Hepatic stellate cell (primary cell): ENCODE results near the gene UBN2.
A peak's percentile ranks its signal among the peaks of the same experiment; 100 is the strongest.
"Not testable (repeated sequence)": the region's sequence is repeated elsewhere in the genome, so short reads cannot be mapped to it uniquely, and the experiment has no call there.

Experiments used
- DNase-seq: peaks from one replicate; pipeline ENCODE4 v3.0.0; 2011; ENCODE audit warnings: low spot score

The UBN2 gene

DNA sequence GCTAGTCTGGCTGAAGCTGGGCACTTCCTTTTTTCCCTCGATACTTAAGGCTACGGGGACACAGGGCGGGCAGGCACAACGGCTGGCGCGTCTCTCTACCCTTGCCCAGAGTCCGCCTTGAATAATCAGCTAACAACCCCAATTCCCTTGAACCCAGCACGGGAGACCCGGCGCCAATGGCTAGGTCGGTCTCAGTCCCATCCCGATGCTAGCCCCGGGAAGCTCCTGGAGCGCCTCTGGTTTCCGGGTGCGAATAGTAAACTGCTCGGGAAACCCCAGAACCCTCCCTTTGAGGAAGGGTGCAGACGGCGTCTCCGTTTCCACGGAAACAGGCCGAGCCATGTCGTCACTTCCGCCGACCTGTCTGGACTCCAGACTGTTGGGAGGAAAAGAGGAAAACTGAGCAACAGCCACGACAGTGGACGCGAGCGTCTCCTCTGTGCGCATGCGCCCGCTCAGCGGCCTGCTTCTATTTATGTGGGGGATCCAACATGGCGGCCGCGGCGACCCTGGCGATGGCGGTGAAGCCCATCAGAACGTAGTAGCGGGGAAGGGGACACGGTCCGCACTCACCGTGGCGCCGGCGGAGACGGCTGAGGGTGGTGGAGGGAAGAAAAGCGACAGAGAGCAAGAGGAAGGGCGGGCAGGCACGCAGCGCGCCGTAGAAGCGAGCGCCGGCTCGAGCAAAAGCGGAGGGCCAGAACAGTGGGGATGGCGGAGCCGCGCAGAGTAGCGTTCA lies at the start of gene UBN2:
TSS of gene UBN2 (plus strand) at position 464 of the 739 bp plus-strand sequence. CDS start at position 712, 248 bp downstream.
- peak; percentile 97 for DNase-seq

DNA sequence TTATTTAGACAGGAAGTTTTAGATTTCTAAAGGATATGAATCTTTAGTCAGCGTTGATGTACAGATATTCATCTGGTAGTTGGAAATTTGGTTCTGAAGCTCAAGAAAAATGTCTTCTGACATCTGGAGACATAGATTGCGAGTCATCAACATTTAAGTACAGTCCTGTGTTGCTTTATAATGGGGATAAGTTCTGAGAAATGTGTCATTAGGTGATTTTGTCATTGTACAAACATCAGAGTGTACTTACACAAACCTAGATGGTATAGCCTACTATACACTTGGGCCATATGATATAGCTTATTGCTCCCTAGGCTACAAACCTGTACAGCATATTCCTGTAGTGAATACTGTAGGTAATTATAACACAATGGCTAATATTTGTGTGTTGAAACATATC lies 49.6 kb upstream of the UBN2 start:
- DNase-seq = no peak

DNA sequence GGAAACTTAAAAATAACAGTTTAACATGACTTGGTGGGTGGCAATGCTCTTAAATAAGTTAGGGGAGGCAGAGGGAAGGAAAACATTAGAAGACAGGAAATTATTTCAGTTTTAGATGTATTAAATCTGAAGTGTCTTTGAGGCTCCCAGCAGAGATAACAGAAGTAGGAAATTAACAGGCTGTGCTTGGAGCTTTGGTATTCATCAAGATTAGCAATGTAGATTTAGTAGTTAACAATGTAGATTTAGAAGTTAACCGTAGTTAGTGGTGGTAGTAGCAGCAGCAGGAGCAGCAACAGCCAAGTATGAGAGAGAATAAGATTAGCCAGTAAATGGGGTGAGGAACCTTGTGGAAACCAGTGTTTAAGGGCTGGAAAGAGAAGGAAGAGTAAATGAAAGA lies 48.7 kb upstream of the UBN2 start:
- no peak for DNase-seq

DNA sequence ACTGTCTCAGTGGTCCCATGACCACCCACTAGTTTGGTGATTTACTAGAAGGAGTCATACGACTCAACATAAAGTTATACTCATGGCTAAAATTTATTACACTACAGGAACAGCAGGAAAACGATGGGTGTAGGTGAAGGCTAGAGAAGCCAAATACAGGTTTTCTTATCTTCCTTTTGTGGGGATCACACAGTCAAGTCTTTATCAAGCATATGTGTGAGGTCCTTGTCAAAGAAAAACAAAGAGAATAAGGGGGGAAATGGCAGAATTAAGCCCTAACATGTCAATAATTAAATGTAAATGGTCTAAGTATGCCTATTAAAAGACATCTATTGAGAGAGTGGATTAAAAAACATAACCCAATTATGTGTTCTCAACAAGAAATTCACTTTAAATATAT lies 47.8 kb upstream of the UBN2 start:
- no peak for DNase-seq

DNA sequence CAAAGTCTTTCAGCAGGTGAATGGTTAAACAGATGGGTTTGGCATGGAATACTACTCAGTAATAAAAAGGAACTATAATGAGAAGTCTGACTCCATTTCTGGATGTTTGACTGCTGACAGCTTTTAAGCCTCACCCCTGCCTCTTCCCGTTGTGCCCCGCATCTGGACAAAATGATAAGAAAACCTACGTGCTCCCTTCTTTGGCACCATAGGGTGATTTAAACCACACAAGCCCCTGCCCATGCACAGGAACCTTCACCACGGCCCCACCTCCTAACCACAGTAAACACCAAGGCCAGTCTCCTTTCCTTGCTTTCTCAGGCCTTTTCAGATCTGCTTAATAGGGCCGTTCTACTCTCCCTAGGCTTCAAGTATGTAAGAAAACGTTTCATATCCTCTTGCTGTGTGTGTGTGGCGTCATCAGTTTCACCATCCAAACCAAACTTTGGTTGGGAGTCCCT lies 47.1 kb upstream of the UBN2 start:
- DNase-seq = no peak

DNA sequence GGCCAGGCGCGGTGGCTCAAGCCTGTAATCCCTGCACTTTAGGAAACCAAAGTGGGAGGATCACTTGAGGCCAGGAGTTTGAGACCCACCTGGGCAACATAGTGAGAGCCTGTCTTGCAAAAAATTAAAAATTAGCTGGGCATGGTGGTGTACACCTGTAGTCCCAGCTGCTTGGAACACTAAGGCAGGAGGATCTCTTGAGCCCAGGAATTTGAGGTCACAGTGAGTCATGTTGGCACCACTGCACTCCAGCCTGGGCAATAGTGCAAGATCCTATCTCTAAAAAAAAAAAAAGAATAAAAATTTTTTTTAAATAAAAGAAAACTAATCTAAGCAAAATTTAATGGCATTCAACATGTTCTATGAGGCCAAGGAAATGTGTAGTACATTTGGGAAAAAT lies 44.9 kb upstream of the UBN2 start:
- DNase-seq = no peak

DNA sequence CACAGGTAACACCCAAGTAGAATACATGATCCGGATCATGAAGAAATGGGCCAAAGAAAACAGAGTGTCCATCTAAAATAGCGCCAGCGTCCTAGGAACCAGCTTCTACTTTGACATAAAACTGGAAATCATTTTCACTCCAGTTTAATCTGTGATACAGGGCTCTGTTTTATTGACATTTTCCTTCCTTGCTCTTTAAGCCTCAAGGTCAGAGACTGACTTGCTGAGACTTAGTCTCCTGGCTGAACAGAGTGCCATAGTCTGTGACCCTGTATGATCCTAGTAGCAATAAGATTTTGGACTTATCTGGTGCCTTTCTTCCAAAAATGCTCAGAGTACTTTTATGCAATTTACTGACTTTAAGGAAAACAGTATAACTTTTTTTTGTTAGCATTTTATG lies 41.7 kb upstream of the UBN2 start:
- no peak for DNase-seq

DNA sequence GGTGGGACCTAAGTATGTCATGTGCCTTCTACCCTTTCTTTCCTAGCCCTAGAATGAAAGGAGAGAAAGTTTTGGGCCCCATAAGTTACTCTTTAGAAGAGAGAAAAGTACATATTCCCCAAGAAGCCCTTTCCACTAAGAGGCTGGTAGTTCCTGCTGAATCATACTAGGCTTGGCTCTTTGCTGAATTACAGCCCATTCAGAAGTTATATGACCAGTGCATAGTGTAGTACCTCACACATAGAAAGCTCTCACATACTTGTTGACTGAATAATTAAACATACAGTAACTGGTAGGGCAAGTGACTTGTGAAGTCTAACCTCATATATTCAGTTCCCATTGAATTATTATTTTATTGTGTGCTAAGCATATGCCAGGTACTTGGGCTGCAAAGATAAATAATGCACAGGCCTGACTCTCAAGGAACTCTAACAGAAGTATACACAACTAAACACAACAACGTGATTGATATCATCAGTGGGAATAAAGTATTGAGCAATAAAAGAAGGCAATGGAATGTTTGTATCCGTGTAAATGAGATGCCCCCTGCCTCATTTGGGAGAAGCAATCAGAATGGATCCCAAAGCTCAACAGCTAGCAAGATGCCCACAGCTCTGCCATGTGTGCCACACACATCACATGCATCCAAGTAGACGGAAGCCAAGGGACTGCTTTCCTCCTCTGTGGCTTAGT lies 38.9 kb upstream of the UBN2 start:
- DNase-seq = no peak

DNA sequence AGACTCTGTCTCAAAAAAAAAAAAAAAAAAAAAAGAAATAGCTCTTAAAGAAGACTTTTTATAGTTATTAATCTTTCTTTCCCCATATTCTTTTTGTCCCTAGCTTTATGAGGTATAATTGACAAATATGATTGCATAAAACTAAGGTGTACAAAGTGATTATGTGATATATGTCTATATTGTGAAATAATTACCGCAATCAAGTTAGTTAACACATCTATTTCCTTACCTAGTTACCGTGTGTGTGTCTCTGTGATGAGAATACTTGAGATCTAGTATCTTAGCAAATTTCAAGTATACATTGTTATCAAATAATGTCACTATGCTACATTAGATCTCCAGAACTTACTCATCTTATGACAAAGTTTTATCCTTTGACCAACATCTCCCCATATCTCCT lies 30.7 kb upstream of the UBN2 start:
- DNase-seq = no peak

DNA sequence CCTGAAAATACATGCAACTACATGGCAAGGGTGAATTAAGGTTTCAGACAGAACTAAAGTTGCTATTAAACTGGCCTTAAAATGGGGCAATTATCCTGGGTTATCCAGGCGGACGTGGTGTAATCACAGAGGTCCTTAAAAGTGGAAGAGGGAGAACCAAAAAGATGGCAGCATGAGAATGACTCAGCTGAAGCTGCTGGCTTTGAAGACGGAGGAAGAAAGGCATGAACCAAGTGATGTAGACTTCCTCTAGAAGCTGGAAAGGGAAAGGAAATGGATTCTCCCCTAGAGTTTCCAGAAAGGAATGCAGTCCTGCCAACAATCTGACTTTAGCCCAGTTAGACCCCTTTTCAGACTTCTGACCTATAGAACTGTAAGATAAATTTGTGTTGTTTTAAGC lies 27.0 kb upstream of the UBN2 start:
- no peak for DNase-seq

DNA sequence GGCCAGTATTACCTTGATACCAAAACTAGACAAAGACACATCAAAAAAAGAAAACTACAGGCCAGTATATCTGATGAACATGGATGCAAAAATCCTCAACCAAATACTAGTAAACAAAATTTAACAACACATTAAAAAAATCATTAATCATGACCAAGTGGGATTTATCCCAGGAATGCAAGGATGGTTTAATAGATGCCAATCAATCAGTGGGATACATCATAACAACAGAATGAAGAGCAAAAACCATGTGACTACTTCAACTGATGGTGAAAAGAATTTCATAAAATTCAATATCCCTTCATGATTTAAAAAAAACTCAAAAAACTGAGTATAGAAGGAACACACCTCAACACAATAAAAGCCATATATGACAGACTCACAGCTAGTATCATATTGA lies 25.2 kb upstream of the UBN2 start:
- DNase-seq = no peak

DNA sequence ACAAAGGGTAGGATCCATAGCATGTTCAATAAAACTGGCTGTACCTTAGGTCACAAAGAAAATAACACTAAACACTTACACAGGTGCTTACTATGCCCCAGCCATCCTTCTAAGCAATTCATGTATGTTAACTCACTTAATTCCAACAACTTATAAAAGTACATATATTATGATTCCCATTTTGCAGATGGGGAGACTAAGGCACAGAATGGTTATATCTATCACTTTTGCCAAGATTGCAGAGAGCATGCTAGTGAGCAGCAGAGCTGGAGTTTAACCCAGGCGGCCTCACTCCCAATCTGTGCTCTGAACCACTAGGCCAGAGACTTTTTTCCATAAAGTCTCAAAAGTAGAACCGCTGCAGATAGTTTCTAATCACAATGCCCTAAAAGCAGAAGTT lies 18.9 kb upstream of the UBN2 start:
- DNase-seq = no peak

DNA sequence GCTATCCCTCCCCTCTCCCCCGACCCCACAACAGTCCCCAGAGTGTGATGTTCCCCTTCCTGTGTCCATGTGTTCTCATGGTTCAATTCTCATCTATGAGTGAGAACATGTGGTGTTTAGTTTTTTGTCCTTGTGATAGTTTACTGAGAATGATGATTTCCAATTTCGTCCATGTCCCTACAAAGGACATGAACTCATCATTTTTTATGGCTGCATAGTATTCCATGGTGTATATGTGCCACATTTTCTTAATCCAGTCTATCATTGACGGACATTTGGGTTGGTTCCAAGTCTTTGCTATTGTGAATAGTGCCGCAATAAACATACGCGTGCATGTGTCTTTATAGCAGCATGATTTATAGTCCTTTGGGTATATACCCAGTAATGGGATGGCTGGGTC lies 17.5 kb upstream of the UBN2 start:
- not testable (repeated sequence) for DNase-seq

DNA sequence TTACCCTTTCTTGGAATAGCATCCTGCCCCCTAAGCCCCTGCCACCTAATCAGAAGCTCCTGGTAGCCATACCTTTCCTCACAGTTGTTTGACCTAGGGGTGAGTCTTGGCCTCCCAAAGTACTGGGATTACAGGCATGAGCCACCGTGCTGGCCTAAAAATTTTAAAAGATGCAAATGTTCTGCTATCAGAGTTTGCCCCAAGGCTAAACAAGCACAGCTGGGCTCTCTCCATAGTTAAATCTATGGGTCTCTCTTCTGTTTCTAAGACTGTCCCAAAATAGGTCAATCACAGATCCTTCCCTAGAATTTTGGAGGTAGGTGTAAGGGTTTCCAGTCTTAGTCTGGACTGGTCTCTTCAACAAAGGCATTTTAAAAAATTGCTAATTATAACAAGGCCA lies 12.9 kb upstream of the UBN2 start:
- DNase-seq = no peak

DNA sequence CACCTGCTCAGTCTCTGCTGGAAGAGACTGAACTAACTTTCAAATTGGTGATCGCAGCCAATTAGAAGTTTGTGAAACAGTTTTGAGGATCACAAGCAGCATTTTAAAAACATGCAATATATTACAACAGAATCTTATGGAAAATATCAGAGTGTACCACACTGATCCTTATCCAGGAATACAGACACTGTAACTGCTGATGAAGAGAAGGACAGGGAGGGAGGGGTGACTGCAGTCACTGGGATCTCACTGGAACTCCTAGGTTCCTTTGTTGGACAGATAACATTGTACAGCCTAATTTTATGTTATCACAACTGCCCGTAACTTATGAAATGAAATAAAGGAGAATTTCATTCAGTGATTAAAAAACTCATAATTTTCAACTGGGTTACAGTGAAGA lies 6.8 kb upstream of the UBN2 start:
- DNase-seq = no peak

DNA sequence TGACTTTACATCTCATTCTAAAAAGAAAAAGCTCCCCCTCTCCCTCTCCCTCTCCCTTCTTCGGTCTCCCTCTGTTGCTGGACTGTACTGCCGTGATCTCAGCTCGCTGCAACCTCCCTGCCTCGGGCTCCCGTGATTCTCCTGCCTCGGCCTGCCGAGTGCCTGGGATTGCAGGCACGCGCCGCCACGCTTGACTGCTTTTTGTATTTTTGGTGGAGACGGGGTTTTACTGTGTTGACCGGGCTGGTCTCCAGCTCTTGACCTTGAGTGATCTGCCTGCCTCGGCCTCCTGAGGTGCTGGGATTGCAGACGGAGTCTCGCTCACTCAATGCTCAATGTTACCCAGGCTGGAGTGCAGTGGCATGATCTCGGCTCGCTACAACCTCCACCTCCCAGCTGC lies 6.2 kb upstream of the UBN2 start:
- not testable (repeated sequence) for DNase-seq

DNA sequence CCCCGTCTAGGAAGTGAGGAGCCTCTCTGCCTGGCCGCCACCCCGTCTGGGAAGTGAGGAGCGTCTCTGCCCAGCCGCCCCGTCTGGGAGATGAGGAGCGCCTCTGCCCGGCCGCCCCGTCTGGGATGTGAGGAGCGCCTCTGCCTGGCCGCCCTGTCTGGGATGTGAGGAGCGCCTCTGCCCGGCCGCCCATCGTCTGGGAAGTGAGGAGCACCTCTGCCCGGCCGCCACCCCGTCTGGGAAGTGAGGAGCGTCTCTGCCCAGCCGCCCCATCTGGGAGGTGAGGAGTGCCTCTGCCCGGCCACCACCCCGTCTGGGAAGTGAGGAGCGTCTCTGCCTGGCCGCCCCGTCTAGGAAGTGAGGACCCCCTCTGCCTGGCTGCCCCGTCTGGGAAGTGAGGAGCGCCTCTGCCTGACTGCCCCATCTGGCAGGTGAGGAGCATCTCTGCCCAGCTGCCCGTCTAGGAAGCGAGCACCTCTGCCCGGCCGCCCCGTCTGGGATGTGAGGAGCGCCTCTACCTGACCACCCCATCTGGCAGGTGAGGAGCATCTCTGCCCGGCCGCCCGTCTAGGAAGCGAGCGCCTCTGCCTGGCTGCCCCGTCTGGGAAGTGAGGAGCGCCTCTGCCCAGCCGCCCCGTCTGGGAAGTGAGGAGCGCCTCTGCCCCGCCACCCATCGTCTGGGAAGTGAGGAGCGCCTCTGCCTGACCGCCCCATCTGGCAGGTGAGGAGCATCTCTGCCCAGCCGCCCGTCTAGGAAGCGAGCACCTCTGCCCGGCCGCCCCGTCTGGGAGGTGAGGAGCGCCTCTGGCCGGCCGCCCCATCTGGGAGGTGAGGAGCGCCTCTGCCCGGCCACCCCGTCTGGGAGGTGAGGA lies 5.5 kb upstream of the UBN2 start:
- not testable (repeated sequence) for DNase-seq

DNA sequence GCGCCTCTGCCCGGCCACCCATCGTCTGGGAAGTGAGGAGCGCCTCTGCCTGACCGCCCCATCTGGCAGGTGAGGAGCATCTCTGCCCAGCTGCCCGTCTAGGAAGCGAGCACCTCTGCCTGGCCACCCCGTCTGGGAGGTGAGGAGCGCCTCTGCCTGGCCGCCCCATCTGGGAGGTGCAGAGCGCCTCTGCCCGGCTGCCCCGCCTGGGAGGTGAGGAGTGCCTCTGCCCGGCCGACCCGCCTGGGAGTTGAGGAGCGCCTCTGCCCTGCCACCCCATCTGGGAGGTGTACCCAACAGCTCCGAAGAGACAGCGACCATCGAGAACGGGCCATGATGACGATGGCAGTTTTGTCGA lies 4.9 kb upstream of the UBN2 start:
- DNase-seq = not testable (repeated sequence)

DNA sequence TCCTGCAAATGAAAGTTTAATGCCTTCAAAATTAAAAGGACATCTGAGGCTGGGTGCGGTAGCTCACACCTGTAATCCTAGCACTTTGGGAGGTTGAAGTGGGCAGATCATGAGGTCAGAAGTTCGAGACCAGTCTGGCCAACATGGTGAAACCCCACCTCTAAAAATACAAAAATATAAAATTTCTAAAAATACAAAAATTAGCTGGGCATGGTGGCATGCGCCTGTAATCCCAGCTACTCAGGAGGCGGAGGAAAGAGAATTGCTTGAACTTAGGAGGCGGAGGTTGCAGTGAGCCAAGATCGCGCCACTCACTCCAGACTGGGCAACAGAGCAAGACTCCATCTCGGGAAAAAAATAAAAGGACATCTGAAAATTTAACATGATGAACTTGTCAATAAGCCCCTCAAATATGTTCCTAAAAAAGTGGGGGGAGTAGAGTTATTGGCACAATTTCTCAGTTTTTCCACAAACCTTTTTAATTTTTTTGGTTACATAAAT lies 4.0 kb upstream of the UBN2 start:
- not testable (repeated sequence) for DNase-seq

DNA sequence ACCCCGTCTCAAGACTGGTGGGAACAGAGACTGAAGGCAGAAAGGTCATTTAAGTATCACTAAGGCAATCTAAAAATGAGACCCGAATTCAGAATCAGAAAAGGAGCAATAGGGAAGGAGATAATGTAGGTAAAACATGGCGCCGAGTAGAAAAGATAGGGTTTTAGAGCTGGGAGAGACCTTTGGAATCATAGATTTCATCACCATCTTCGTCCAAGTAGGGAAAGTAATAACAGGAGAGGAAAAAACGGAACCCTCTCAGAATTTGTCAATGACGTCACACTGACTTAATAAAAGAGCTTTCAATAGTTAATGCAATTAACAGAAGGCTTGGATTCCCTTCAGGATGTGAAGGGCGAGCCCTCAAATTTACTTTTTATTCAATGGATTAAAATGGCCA lies 1.0 kb upstream of the UBN2 start:
- no peak for DNase-seq

DNA sequence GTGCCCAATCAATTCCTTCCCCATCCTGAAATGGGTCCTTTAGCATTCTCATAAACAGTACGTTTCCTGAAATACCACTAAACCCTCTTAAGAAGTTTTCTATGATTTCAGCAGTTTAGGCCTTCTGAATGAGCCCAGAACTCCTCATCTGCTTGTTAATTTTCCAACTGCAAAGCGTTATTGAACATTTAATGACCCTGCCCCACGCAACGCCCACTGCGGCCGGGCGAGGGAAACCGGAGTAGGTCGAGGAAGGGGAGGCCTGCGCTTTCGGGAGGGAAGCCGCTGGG lies 608 bp upstream of the UBN2 start:
- DNase-seq = peak; percentile 9

DNA sequence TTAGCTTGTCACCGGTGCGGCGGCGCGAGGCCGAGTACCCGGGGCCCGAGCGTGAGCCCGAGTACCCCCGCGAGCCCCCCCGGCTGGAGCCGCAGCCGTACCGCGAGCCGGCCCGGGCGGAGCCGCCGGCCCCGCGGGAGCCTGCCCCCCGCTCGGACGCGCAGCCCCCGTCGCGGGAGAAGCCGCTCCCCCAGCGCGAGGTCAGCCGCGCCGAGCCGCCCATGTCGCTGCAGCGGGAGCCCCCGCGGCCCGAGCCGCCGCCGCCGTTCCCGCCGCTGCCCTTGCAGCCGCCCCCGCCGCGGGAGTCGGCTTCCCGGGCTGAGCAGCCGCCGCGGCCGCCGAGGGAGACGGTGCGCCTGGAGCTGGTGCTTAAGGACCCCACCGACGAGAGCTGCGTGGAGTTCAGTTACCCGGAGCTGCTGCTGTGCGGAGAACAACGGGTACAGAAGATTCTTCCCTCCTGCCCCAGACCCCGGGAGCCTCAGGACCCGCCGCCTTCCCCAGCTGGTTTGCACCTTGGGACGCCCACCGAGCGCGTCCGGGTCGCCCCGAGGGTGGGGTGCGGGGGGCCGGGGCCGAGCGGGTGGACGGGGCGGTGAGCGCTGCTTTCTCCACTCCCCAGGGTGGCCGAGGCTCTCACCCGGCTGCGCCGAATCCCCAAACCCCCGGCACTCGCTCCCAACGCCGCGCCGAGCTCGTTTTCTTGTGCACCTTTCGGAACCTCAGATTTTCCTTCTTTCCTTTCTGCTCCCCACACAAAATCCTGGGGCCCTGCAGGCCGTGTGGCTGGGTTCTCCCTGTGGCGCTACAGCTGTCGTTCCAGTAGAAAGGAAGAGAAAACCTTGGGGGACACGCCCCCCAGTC lies 708 bp downstream of the UBN2 start:
- peak; percentile 43 for DNase-seq
